NCI-H510A (cell line): ENCODE measurements around the gene CRY1.
"Not testable (repeated sequence)": the region's sequence is repeated elsewhere in the genome, so short reads cannot be mapped to it uniquely, and the experiment has no call there.

Source experiments
- DNase-seq: peaks from one replicate; lab custom pipeline; 2025; lab: John Stamatoyannopoulos, UW

Gene CRY1

GRCh38 chr12:107064243-107064642, 29.1 kb downstream of the CRY1 start:
- DNase-seq, result no peak

- DNase-seq, result no peak
These were observed 35.2 kb downstream of the CRY1 start for GRCh38 chr12:107058190-107058589.

DNA sequence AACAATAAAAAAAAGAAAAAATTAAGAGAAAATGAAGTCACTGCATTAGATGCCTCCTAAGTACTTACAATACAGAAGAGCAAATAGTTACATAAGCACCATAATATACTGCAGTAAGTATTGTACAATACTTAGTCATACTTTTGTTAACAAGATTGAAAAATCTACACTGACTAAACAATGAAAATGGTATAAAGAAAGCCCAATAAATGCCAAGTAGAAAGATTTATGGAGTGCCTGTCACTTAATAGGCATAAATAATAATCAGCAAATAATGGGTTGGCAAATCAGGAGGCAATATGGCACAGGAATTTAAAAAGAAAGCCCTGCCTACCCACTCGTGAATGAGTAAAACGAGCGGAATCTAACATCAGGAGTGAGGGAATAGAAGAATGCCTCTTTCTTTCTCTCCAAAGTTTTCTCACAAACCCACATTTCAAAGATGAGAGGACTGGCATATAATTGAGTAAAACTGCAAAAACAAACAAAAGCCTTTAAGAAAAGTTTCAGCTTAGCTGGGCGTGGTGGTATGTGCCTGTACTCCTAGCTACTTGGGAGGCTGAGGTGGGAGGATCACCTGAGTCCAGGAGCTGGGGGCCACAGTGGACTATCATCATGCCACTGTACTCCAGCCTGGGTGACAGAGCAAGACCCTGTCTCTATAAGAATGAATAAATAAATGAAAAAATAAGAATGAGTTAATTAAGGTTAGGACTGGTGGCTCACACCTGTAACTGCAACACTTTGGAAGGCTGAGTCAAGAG, 36.1 kb downstream of the CRY1 start:
- no peak for DNase-seq

GRCh38 chr12:107053709-107054108, 39.6 kb downstream of the CRY1 start:
- DNase-seq, result no peak

DNA sequence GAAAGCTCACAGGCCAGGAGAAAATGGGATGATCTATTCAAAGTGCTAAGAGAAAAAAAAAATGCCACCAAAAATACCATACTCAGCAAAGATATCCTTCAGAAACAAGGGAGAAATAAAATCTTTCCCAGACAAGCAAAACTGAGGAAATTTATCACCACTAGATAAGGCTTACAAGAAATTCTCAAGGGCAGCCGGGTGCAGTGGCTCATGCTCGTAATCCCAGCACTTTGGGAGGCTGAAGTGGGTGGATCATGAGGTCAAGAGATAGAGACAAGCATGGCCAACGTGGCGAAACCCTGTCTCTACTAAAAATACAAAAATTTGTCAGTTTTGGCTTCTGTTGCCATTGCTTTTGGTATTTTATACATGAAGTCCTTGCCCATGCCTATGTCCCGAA, 48.2 kb downstream of the CRY1 start:
- no peak for DNase-seq

DNA sequence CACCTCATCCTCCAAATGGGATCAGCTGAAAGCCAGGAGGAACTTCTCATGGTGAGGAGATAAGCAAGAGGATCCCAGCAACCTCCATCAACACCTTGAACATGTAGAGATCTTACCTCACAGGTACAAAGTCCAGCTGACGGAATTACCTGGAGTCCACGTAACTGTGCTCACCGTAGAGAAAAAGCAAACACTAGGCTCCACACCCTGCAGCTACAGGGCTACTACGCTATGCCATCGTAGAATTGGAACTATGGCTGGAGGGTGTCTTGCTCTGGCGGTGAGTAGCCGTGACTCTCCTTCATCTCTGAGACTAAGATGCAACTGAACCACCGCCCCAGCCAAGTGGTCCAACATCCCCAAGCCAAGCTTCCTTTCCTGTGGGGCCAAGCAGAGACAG, 50.5 kb downstream of the CRY1 start:
- DNase-seq, result no peak

GRCh38 chr12:107035733-107036132, 57.6 kb downstream of the CRY1 start:
- no peak for DNase-seq

GRCh38 chr12:107033758-107034739, 59.3 kb downstream of the CRY1 start:
- no peak for DNase-seq

GRCh38 chr12:107032266-107032665, 61.1 kb downstream of the CRY1 start:
- no peak for DNase-seq

- DNase-seq, result no peak
These were observed 62.3 kb downstream of the CRY1 start for GRCh38 chr12:107031061-107031460.

- DNase-seq, result no peak
These were observed 64.3 kb downstream of the CRY1 start for GRCh38 chr12:107029081-107029480.

GRCh38 chr12:107027636-107028053, 65.7 kb downstream of the CRY1 start:
- DNase-seq, result peak; percentile 28

GRCh38 chr12:107026806-107027635, 66.3 kb downstream of the CRY1 start:
- no peak for DNase-seq

DNA sequence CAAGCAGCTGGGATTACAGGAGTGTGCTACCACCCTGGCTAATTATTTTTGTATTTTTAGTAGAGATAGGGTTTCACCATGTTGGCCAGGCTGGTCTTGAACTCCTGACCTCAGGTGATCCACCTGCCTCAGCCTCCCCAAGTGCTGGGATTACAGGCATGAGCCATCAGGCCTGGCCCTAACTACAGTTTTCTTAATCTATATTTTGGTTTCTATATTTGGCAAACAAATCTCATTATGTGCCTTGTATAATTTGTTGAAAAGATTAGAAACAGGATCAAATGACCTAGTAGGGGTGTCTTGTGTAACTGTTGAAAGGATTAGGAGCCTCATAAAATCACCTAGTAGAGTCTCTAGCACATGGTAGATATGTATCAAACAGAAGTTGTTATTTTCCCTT, 67.0 kb downstream of the CRY1 start:
- DNase-seq, result not testable (repeated sequence)

GRCh38 chr12:107025671-107026070, 67.7 kb downstream of the CRY1 start:
- no peak for DNase-seq

DNA sequence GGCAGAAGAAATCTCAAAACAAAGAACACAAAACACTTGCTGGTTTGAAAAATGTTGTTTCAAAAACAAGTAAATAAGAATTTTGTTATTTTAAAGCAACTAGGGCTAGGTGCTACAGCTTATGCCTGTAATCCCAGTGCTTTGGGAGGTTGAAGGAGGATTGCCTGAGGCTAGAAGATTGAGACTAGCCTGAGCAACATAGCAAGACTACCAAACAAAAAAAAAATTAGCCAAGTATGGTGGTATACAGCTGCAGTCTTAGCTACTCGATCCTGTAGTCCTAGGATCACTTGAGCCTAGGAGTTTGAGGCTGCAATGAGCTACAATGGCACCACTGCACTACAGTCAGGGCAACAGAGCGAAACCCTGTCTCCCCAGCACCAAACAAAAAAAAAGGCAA, 73.8 kb downstream of the CRY1 start:
- DNase-seq, result no peak

DNA sequence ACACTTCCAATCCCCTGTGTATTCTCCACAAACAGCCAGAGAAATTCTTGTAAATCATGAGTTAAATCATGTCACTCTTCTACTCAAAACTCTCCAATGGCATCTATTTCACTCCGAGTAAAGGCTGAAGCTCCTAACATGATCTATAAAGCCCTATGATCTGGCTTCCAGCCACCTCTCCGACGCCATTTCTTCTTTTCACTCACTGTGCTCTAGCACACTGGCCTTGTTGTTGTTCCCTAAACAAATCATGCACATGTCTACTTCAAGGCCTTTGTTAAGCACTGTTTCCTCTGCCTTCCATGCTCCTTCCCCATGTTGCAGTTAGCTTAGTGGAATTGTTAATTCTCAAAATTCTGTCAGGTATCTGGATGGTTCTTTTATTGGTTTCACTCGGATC, 76.3 kb downstream of the CRY1 start:
- DNase-seq, result no peak

DNA sequence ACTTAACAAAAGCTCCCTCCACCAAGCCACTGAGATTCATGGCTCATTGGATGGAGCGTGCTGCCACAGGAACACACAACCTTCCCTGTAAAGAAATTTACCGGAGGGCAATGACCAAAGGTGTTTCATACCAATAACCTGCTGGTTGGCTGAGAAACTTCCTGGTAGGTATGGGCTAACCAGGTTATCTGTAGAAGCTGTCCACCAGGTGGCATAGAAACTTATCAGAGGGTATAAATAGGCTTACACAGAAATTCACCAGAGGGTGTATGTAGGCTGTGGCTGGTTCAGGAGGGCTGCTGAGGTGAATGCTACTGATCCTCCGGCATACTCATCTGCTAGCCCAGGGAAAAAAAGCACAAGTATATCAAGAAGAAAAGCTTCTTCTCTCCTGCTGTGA, 79.3 kb downstream of the CRY1 start:
- no peak for DNase-seq

DNA sequence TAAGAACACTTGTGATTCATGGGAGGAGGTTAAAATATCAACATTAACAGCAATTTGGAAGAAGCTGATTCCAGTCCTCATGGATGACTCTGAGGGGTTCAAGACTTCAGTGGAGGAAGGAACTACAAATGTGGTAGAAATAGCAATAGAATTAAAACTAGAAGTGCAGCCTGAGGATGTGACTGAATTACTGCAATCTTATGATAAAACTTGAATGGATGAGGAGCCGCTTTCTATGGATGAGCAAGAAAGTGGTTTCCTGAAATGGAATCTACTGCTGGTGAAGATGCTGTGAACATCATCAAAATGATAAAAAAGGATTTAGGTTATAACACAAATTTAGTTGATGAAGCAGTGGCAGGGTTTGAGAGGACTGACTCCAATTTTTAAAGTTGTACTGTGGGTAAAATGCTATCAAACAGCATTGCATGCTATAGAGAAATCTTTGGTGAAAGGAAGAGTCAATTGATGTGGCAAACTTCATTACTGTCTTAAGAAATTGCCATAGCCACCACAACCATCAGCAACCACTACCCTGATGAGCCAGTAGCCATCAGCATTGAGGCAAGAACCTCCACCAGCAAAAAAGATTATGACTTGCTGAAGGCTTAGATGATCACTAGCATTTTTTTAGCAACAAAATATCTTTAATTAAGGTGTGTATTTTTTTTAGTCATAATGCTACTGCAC, 80.5 kb downstream of the CRY1 start:
- DNase-seq, result no peak

GRCh38 chr12:107011519-107011918, 81.8 kb downstream of the CRY1 start:
- DNase-seq, result no peak

DNA sequence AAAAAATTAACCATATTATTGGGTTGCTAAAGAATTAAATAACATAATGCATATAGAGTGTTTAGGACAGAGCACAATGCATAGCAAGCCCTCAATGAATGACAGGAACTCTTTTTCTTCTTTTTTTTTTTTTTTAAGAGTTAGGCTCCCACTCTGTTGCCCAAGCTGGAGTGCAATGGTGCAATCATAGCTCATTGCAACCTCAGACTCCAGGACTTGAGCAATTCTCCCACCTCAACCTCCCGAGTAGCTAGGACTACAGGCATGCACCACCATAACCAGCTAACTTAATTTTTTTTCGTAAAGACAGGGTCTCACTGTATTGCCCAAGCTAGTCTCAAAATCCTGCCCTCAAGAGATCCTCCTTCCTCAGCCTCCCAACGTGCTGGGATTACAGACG, 85.9 kb downstream of the CRY1 start:
- no peak for DNase-seq

DNA sequence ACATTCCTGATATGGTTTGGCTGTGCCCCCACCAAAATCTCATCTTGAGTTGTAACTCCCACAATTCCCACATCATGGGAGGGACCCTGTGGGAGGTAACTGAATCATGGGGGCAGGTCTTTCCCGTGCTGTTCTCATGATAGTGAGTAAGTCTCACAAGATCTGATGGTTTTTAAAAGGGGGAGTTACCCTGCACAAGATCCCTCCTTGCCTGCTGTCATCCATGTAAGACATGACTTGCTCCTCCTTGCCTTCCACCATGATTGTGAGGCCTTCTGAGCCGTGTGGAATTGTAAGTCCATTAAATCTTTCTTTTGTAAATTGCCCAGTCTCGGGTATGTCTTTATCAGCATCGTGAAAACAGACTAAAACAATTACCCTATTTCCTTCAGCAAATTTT, 90.7 kb downstream of the CRY1 start:
- DNase-seq, result not testable (repeated sequence)
